ENCODE results near the gene TMEM132E.

The TMEM132E gene

GRCh38 chr17:34570506-34570905, 8.9 kb upstream of the TMEM132E start:
- DNase-seq = no peak

GRCh38 chr17:34571428-34572130, 7.8 kb upstream of the TMEM132E start:
- DNase-seq = no peak

DNA sequence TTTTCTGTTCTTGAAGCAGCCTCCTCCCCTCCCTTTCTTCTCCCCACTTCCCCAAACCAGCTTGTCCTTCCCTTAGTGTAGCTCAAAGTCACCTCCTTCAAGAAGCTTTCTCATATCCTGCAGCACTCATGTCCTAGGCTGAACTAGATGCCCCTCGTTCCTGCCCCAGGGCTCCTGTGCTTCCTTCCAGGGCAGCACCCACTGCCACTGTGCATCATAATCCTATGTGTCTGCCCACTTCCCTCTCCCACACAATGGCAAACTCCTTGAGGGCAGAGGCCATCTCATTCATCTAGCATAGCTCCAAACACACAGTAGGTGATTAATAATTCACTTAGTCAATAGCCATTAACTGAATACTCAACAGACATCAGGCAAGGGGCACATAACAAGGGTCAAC, 6.9 kb upstream of the TMEM132E start:
- DNase-seq = no peak

DNA sequence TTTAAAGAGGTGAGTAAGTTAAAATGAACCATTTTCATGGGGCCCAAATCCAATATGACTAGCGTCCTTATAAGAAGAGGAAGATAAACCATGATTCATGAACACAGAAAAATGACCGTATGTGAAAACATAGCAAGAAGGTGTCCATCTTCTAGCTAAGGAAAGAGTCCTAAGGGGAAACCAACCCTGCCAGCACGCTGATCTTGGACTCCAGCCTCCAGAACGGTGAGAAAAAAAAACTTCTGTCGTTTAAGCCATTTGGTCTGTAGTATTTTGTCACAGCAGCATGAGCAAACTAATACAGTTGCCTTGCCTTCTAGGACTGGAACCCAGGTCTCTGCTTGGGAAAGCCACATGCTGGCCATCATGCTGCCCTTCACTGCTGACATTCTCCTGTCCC, 4.2 kb upstream of the TMEM132E start:
- no peak for DNase-seq

DNA sequence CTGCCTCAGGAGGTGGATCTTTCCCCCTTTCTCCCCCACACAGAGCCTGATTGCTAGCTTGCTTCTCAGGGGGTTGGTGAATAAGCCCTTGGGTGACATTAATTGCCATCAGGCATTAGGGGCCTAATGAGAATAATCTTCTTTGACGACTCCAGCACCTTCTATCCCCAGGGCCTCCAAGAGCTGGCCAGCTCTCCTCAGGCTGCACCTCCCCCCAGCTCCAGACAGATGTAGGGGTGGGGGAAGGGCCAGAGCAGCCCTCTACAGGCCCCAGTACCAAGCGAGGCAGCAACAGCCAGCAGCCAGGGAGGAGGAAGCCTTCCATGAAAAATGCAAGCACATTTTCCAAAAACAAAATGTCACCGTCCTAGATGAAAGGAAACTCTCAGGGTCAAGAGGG, 1.4 kb upstream of the TMEM132E start:
- no peak for DNase-seq

GRCh38 chr17:34578656-34579016, 746 bp upstream of the TMEM132E start:
- no peak for DNase-seq

GRCh38 chr17:34579979-34580684, 750 bp downstream of the TMEM132E start:
- DNase-seq = no peak

DNA sequence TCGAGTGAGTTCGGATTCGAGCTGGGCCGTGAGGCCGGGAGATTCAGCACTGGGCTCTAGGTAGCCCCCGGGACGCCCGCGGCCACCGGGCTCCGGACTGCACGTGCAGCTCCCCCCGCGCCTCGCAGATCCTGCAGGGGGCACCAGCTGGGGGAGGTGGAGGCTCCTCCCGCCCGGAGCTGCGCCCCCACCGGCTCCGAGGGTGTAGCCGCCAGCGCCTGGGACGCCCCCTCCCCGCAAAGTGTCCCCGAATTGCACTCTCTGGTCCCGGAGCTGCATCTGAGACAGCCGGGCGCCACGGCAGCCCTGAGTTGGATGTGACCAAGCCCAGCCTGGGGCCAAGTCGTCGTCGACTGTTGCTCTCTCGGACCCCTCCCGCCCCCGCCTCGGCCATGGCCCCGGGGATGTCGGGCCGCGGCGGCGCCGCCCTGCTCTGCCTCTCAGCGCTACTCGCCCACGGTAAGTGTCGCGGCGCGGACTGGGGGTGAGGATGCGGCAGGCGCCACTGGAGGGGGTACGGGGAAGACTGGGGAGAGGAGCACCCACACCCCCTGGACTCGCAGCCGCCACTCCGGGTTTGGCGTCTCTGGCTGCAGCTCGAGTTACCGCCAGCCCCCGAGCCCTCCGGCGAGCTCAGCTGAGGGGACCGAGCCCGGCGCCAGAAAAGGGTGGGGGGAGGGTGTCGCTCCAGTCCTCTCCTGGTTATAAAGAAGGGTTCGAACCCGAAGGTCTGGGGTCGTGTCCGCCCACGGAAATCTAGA, 1.5 kb downstream of the TMEM132E start:
- no peak for DNase-seq

DNA sequence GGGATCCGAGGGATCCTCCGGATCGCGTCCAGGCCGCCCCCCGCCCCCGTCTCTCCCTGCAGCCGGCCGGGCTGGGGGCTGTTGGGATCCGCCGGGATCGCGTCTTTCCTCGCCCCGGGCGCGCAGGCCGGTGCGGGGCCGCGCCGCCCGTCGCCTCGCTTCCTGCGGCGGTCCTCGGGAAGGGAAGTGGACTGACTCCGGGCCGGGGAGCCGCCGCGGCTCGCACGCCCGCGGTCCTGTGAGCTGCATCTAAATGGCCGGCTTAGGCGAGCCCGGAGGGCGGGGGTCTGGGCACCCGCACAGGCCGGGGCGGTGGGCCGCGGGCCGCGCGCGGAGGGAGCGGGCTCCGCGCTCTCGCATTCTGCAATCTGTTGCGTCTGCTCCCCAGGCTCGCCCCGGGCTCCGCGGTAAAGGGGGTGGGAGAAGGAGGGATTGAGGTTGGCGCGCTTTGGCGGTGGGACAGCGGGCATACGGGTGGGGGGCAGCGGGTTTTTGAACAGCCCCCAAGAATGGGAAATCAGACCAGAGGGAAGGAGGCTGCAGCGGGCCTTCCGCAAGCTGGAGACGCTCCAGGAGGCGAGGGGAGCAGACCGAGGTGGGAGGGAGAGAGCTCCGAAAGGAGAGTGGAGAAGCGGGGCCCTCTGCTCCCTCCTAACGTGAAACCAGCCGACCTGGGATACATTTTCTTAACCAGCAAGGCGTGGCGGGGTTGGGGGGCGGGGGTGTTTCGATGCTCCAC, 2.2 kb downstream of the TMEM132E start:
- no peak for DNase-seq

- no peak for DNase-seq
Measured at GRCh38 chr17:34582185-34582900, 3.0 kb downstream of the TMEM132E start.

DNA sequence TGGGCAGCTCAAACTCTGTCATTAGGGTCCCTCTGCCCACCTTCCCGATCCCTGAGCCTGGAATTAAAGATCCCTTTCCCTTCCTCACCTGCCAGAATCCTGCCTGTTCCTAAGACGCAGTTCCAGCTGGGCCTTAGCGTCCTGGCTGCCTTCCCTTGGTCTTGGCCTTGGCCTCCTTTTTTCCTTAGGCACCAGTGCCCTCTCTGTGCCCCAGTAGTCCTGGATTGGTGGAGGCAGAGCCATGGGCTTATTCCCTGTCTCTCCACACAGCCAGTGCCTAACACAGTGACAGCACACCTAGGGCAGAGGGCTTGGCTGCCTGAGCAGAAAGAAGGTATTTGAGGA, 3.5 kb downstream of the TMEM132E start:
- DNase-seq = no peak

GRCh38 chr17:34584805-34585416, 5.5 kb downstream of the TMEM132E start:
- no peak for DNase-seq

- DNase-seq = no peak
Measured at GRCh38 chr17:34586346-34586846, 7.0 kb downstream of the TMEM132E start.

- no peak for DNase-seq
Measured at GRCh38 chr17:34588266-34588665, 8.9 kb downstream of the TMEM132E start.

DNA sequence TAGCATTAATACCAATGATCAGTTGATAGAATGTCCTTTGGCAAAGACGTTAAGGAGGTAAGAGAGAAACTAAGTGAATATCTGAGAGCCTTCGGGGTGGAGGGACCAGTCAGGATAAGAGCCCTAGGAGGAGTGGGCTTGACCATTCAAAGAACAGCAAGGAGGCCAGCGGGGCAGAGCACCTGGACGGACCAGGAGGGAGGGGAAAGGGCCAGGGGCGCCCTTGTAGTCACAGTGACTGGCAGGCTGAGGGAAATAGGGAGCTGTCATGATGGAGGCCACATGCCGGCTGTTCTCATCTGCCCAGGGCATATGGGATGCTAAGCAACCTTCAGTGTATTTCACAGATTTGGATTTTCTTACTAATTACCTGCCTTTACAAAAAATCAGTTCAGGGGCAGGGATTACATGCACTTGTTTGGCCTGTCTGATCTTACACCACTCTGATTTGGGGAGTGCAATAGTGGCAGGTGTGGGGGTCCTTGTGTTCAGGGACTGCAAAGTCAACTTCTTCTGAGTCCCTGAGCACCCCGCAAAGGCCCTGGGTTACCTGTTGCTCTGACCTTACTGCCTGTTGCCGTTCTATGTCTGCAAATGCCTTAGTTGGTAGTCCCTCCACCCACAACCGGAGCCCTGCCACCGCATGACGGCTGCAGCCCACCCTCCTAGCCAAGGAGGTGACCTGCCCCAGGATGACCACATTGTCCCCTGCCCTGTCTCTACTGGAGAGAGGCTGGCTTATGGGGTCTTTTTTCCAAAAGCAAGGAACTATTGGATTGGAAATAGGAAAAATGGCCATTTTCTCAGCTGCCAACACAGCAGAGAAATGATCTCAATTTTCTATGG, 10.0 kb downstream of the TMEM132E start:
- no peak for DNase-seq

DNA sequence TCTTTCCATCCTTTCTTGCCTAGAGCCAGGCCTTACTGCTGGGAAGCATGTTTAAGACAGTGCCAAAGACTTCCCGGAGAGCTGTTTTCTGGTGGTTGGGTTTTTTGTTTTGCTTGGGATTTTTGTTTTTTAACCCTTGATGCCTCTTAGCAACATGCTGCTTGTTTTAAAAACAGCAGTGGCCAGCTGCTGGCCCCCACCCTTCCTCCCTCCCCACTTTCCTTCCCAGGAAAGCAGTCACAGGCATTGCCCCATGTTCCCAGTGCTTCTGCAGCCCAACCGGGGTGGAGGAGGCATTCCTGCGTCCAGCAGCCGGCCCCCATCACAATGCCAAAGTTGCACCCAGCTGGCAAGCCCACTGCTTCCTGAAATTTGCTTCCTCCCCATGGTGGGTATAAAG, 12.6 kb downstream of the TMEM132E start:
- no peak for DNase-seq

DNA sequence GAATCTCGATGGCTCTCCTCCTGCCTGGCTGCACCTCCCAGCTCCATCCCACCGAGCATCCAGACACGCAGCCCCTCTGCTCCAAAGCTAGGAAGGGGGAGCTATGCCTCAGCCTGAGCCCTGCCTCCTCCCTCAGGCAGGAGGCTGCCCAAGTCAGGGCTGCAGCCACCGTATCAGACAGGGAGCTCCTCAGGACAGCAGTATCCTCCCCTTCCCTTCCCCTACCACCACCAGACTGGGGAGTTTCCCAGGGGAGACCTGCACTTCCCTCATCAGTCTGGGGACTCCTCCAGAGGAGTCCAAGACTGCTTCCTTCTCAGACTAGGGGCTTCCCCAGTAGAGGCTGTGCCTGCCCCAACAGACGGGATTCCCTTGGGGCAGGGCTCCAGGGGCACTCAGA, 17.5 kb downstream of the TMEM132E start:
- DNase-seq = no peak

- DNase-seq = no peak
Measured at GRCh38 chr17:34598161-34598776, 18.9 kb downstream of the TMEM132E start.

- no peak for DNase-seq
Measured at GRCh38 chr17:34601416-34601815, 22.0 kb downstream of the TMEM132E start.

DNA sequence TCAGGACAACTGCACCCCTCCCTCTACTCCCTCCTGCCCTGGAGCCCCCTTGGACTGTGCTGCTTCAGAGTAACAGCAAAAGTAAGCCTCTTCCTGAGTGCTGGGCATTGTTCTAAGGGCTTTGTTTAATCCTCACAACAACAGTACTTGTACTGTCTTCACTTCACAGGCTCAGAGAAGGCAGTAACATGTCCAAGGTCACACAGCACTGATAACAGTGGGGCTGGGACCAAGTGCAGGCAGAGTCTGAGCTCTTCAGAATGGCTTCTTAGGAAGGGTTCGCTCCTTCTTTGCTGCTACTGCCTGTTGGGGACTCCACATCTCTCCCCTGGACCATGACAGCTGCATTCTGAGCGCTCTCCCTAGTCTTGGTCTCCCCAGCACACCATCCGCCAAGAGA, 24.6 kb downstream of the TMEM132E start:
- no peak for DNase-seq

- DNase-seq = no peak
Measured at GRCh38 chr17:34606763-34607162, 27.4 kb downstream of the TMEM132E start.

All from cerebellar nuclear complex (tissue), 1 donor.